Keratinocyte (primary cell): ENCODE data around the gene RALGPS1. TPM values are rescaled to one million over a fixed set of nuclear protein-coding genes. Genes with fewer than 3 reads are reported as not detected.

Source experiments
- DNase-seq: peaks from one replicate; pipeline ENCODE4 v3.0.0-alpha.2; 2011; ENCODE audit warnings: low read depth, missing footprints, low spot score
- FAIRE-seq: peaks from 2 replicates; lab custom pipeline; 2011; peaks lifted over from hg19 to GRCh38; lab: Jason Lieb, UNC
- H2AFZ ChIP-seq: 2 replicates; pipeline ENCODE4 v1.6.0; 2012; ENCODE audit warnings: low read length, control low read depth, inconsistent platforms; ENCODE audit not compliant: control insufficient read depth
- H3K27ac ChIP-seq: 2 replicates; pipeline ENCODE4 v1.5.1; 2011; ENCODE audit warnings: low read length; ENCODE audit not compliant: control insufficient read depth, insufficient read depth
- H3K27me3 ChIP-seq: 3 replicates; pipeline ENCODE4 v1.6.0; 2011; ENCODE audit warnings: low read length; ENCODE audit not compliant: control insufficient read depth, insufficient read depth; ENCODE audit errors: extremely low read depth
- H3K36me3 ChIP-seq, 2 experiments: 2 replicates in 1 of 2; 3 replicates in 1 of 2; pipeline ENCODE4 v1.5.1; 2011; ENCODE audit warnings: low read length in 2 of 2, mild to moderate bottlenecking in 1 of 2; ENCODE audit not compliant: control insufficient read depth in 2 of 2, insufficient read depth in 2 of 2; ENCODE audit errors: extremely low read depth in 1 of 2
- H3K4me1 ChIP-seq: 3 replicates; pipeline ENCODE4 v1.5.1; 2011; ENCODE audit warnings: low read length; ENCODE audit not compliant: control insufficient read depth, insufficient read depth; ENCODE audit errors: extremely low read depth
- H3K4me2 ChIP-seq: 3 replicates; pipeline ENCODE4 v1.6.0; 2011; ENCODE audit warnings: low read depth, low read length; ENCODE audit not compliant: control insufficient read depth, insufficient read depth; ENCODE audit errors: extremely low read depth
- H3K4me3 ChIP-seq, 3 experiments: fragments of 200-600 bp in 1 of 3; sonication (generic) in 1 of 3; 2 replicates in 2 of 3; 3 replicates in 1 of 3; pipeline ENCODE4 v1.5.1; 2011 to 2016; ENCODE audit warnings: low read length in 3 of 3, mild to moderate bottlenecking in 3 of 3, control low read depth in 2 of 3, inconsistent platforms in 1 of 3, low read depth in 1 of 3, mixed read lengths in 1 of 3, mixed run types in 1 of 3, moderate library complexity in 1 of 3; ENCODE audit not compliant: control insufficient read depth in 2 of 3, insufficient read depth in 2 of 3; ENCODE audit errors: extremely low read depth in 1 of 3
- H3K79me2 ChIP-seq: 2 replicates; pipeline ENCODE4 v1.6.0; 2012; ENCODE audit warnings: low read length; ENCODE audit not compliant: control insufficient read depth, insufficient read depth
- H3K9ac ChIP-seq: 3 replicates; pipeline ENCODE4 v1.6.0; 2011; ENCODE audit warnings: low read length; ENCODE audit not compliant: control insufficient read depth, insufficient read depth; ENCODE audit errors: extremely low read depth
- H3K9me1 ChIP-seq: 3 replicates; pipeline ENCODE4 v1.6.0; 2011; ENCODE audit warnings: low read length; ENCODE audit not compliant: control insufficient read depth, insufficient read depth; ENCODE audit errors: extremely low read depth
- H3K9me3 ChIP-seq: 2 replicates; pipeline ENCODE4 v1.5.1; 2012; ENCODE audit warnings: low read depth, low read length; ENCODE audit not compliant: control insufficient read depth
- H4K20me1 ChIP-seq: 3 replicates; pipeline ENCODE4 v1.6.0; 2011; ENCODE audit warnings: low read length; ENCODE audit not compliant: control insufficient read depth, insufficient read depth; ENCODE audit errors: extremely low read depth
- EZH2 ChIP-seq: IDR thresholded peaks from one replicate; pipeline ENCODE4 v1.6.1; 2012; ENCODE audit warnings: inconsistent platforms, mild to moderate bottlenecking, low read length, moderate library complexity
- dilution Hi-C: fragments of 300-500 bp; cut with MboI; formaldehyde crosslinking; loops from one replicate; pipeline ENCODE4 v1.7.0; 2020; ENCODE audit warnings: low sequenced_read_pairs; ENCODE audit not compliant: extremely low pct_ligation_motif_present
- polyA plus RNA-seq, 5 experiments: library from polyadenylated mRNA; depleted of rRNA in 3 of 5; stranded (reverse) in 3 of 5; stranded (forward) in 1 of 5; unstranded in 1 of 5; fragments of >200 nt; gene quantifications; 1 replicate in 1 of 5; 2 replicates in 3 of 5; 3 replicates in 1 of 5; pipeline versions ENCODE4 v1.2.1 to v1.2.3, GENCODE V29; 2011 to 2012; ENCODE audit warnings: missing spikeins in 2 of 5, low read depth in 1 of 5, low replicate concordance in 1 of 5
- TF ChIP-seq, protein P1 (sequence below), 3 experiments: IDR thresholded peaks in 1 of 3; conservative IDR thresholded peaks in 1 of 3; optimal IDR thresholded peaks in 1 of 3; 2 replicates in 2 of 3; 3 replicates in 1 of 3; pipeline versions ENCODE3 to v1.5.1; 2011; ENCODE audit warnings: low read length in 3 of 3, mild to moderate bottlenecking in 3 of 3, moderate library complexity in 2 of 3, control low read depth in 1 of 3, inconsistent platforms in 1 of 3; ENCODE audit not compliant: insufficient read depth in 2 of 3; ENCODE audit errors: extremely low read depth in 1 of 3

Gene RALGPS1
- polyA plus RNA-seq, 1 donor (not counting 4 experiments of a cell fraction or from before 2014, with no cell fraction given): 0.56 TPM

DNA sequence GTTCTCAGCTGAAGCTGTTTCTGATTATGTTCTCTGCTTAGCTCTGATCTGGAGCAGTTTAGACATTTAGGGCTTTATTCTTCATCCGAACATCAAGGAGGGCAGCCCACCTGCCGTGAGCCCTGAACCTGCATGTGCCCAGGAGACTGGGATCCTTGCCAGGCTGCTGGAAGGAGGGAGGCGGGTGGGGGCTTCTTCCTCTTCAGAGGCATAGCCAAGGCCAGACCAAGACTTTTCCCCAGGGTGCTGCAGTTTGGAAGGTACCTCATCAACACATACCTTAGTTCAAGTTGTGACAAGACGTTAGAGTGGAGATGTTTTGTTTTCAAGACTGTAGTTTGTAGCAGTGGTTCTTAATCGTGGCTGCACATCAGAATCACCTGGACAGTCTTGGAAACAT lies 64.9 kb downstream of the RALGPS1 start:
- H4K20me1 ChIP-seq: no peaks in the 10 kb centered on the region
- peak overlapping the region in 1 of 3 experiments; percentile 30 for H3K4me3 ChIP-seq
- no peak overlapping the region for H2AFZ ChIP-seq
- TF ChIP-seq EZH2: no peak
- TF ChIP-seq, protein P1, sequence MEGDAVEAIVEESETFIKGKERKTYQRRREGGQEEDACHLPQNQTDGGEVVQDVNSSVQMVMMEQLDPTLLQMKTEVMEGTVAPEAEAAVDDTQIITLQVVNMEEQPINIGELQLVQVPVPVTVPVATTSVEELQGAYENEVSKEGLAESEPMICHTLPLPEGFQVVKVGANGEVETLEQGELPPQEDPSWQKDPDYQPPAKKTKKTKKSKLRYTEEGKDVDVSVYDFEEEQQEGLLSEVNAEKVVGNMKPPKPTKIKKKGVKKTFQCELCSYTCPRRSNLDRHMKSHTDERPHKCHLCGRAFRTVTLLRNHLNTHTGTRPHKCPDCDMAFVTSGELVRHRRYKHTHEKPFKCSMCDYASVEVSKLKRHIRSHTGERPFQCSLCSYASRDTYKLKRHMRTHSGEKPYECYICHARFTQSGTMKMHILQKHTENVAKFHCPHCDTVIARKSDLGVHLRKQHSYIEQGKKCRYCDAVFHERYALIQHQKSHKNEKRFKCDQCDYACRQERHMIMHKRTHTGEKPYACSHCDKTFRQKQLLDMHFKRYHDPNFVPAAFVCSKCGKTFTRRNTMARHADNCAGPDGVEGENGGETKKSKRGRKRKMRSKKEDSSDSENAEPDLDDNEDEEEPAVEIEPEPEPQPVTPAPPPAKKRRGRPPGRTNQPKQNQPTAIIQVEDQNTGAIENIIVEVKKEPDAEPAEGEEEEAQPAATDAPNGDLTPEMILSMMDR (optimal IDR thresholded peaks at IDR 0.05 in 1 of 3, IDR thresholded peaks at IDR 0.05 in 1 of 3, conservative IDR thresholded peaks at IDR 0.05 in 1 of 3; ENCODE audit: extremely low read depth in 1 of 3, insufficient read depth in 2 of 3, low read length in 3 of 3): no peak
- peaks cover 7% of the 10 kb centered on the region for H3K9me3 ChIP-seq
- no peak overlapping the region for H3K27ac ChIP-seq
- no peak for DNase-seq
- no peaks in the 10 kb centered on the region for H3K27me3 ChIP-seq
- H3K4me1 ChIP-seq: peaks cover 21% of the 10 kb centered on the region
- no peaks in the 10 kb centered on the region for H3K36me3 ChIP-seq
- dilution Hi-C loops: no loop called here
- H3K9me1 ChIP-seq: no peaks in the 10 kb centered on the region
- FAIRE-seq: peak; percentile 90
- H3K9ac ChIP-seq: no peak overlapping the region
- no peaks in the 10 kb centered on the region for H3K79me2 ChIP-seq
- peak overlapping the region; percentile 72 for H3K4me2 ChIP-seq

DNA sequence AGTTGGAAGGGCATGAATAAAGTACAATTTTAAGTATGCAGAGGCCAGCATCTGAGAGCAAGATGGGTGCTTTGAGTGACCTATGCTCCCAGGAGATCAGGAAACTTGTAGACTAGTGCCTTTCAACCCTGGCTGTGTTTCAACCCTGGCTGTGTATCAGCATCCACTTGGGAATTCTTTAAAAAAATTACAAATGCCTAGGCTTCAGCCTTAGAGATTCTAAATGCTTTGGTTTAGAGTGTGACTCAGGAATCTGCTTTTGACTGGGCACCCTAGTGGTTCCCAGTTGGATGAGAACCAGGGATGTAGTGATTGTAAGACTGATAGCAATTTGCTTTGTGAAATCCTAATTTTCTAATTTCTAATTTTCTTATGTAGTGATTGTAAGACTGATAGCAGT lies 65.6 kb downstream of the RALGPS1 start:
- TF ChIP-seq EZH2: no peak
- TF ChIP-seq, protein P1 (optimal IDR thresholded peaks at IDR 0.05 in 1 of 3, IDR thresholded peaks at IDR 0.05 in 1 of 3, conservative IDR thresholded peaks at IDR 0.05 in 1 of 3; ENCODE audit: extremely low read depth in 1 of 3, insufficient read depth in 2 of 3, low read length in 3 of 3): no peak
- Histone ChIP-seq H3K27ac (no peak overlapping the region), H3K4me3 (no peak overlapping the region), H3K27me3 (no peaks in the 10 kb centered on the region), H3K9me3 (peaks cover 7% of the 10 kb centered on the region), H3K79me2 (no peaks in the 10 kb centered on the region), H3K4me2 (peak overlapping the region; percentile 72), H3K36me3 (no peaks in the 10 kb centered on the region), H3K9me1 (no peaks in the 10 kb centered on the region), H2AFZ (no peak overlapping the region), H3K9ac (no peak overlapping the region), H3K4me1 (peaks cover 28% of the 10 kb centered on the region), H4K20me1 (no peaks in the 10 kb centered on the region)
- DNase-seq: no peak
- FAIRE-seq: no peak
- dilution Hi-C loops: no loop called here
